Caco-2 (cell line): ENCODE results near the gene NSUN4. TPM values are rescaled to one million over a fixed set of nuclear protein-coding genes. Genes with fewer than 3 reads are reported as not detected.
"Not testable (repeated sequence)": the region's sequence is repeated elsewhere in the genome, so short reads cannot be mapped to it uniquely, and the experiment has no call there.

Source experiments
- BruUV-seq: library from RNA; stranded (reverse); fragments of 400-500 nt; replicated peaks from 2 replicates; lab custom pipeline; 2021; lab: Mats Ljungman, UMichigan
- CTCF ChIA-PET: fragments of 300-600 bp; sonication (Branson Sonifier 250); formaldehyde crosslinking; loops from one replicate; lab custom pipeline; 2022; ENCODE audit warnings: antibody characterized with exemption; lab: Charles Lee
- POLR2A ChIA-PET: fragments of 300-600 bp; sonication (Branson Sonifier 250); formaldehyde crosslinking; loops from one replicate; lab custom pipeline; 2022; ENCODE audit warnings: antibody characterized with exemption; lab: Charles Lee
- DNase-seq, 2 experiments: peaks; one replicate each; pipeline versions ENCODE4 v3.0.0 to v3.0.0-alpha.2; 2020 to 2022
- H3K27me3 ChIP-seq: replicated peaks from 2 replicates; pipeline ENCODE4 v1.6.0; 2011; ENCODE audit warnings: low read length; ENCODE audit not compliant: control insufficient read depth, insufficient read depth
- H3K36me3 ChIP-seq: 2 replicates; pipeline ENCODE4 v1.5.1; 2011; ENCODE audit warnings: low read length; ENCODE audit not compliant: control insufficient read depth, insufficient read depth
- H3K4me1 ChIP-seq: fragments of 250-450 bp; sonication (Bioruptor Pico); 2 replicates; pipeline ENCODE4 v1.5.1; 2020; ENCODE audit warnings: mild to moderate bottlenecking
- H3K4me3 ChIP-seq: 2 replicates; pipeline ENCODE4 v1.5.1; 2011; ENCODE audit warnings: low read depth, mild to moderate bottlenecking, control low read depth, low read length
- H3K9me3 ChIP-seq: fragments of 250-450 bp; sonication (Bioruptor Pico); 2 replicates; pipeline ENCODE4 v1.5.1; 2020; ENCODE audit warnings: mild to moderate bottlenecking, moderate library complexity
- H3K27ac Mint-ChIP-seq: one replicate; pipeline ENCODE4 v1.8.0; 2022; ENCODE audit warnings: mixed read lengths; ENCODE audit not compliant: unreplicated experiment
- H3K27me3 Mint-ChIP-seq: one replicate; pipeline ENCODE4 v1.8.0; 2022; ENCODE audit warnings: mixed read lengths; ENCODE audit not compliant: insufficient read depth, unreplicated experiment
- H3K36me3 Mint-ChIP-seq: one replicate; pipeline ENCODE4 v1.8.0; 2022; ENCODE audit warnings: mild to moderate bottlenecking, mixed read lengths; ENCODE audit not compliant: insufficient read depth, unreplicated experiment
- H3K4me1 Mint-ChIP-seq: one replicate; pipeline ENCODE4 v1.8.0; 2022; ENCODE audit warnings: low read depth, mixed read lengths; ENCODE audit not compliant: unreplicated experiment
- H3K4me3 Mint-ChIP-seq: one replicate; pipeline ENCODE4 v1.8.0; 2022; ENCODE audit warnings: mild to moderate bottlenecking, moderate library complexity, mixed read lengths; ENCODE audit not compliant: unreplicated experiment
- H3K9me3 Mint-ChIP-seq: one replicate; pipeline ENCODE4 v1.8.0; 2022; ENCODE audit warnings: mixed read lengths; ENCODE audit not compliant: unreplicated experiment
- intact Hi-C: fragments of 100-400 bp; cut with micrococcal nuclease; formaldehyde crosslinking; loops from one replicate; pipeline ENCODE4 v1.10.0; 2022; ENCODE audit not compliant: unreplicated experiment
- total RNA-seq: library from RNA; stranded (reverse); gene quantifications from 2 replicates; pipeline ENCODE4 v1.2.3, GENCODE V29; 2022
- TF ChIP-seq, protein P1 (sequence below), 2 experiments: fragments of 200-600 bp in 1 of 2; IDR thresholded peaks; 1 replicate in 1 of 2; 2 replicates in 1 of 2; pipeline versions ENCODE4 v1.5.1 to v1.8.0; 2011 to 2022; ENCODE audit warnings: antibody characterized with exemption in 1 of 2, control low read depth in 1 of 2, inconsistent platforms in 1 of 2, low read depth in 1 of 2, low read length in 1 of 2, mild to moderate bottlenecking in 1 of 2, moderate library complexity in 1 of 2; ENCODE audit not compliant: insufficient read depth in 1 of 2, severe bottlenecking in 1 of 2, unreplicated experiment in 1 of 2

The NSUN4 gene
- total RNA-seq, 1 experiment from 2014 or later, result 21.8 TPM

DNA sequence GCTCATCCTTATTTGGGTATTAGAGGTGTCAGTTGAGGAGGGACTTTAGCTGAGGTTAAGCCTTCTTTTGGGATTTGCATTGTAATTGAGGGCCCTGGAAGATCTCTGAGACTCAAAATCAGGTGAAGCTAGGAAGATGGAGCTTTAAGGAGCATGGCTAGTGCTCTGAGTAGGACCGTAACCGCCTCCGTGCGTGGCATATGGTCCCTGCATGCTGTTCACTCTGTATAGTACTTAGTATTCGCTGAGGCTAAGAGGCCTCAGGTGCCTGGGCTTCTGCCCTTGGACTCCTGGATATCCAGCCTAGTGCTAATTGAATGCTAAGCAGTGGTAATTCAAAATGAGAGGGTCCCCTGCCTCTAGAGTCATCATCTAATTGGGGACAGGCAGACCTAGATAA lies 22.5 kb downstream of the NSUN4 start:
- BruUV-seq, result no TSS peak
- intact Hi-C loops, result no loop called here
- CTCF ChIA-PET, result no interaction called here

DNA sequence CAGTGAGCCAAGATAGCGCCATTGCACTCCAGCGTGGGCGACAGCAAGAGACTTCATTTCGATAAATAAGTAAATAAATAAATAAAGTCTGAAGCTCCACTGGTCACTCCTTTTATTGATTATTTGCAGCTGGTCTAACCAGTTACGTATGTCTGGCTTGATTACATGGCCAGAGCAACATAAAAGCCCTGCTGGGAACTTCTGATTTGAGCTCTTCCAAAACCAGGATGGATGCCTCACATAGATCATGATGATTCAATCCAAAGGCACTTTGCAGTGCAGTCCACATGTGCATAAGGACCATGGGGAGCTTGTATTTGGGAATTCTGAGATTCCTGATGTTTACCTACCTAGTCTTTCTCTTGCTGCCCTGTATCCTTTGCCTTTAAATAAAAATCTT lies 24.0 kb downstream of the NSUN4 start:
- Mint-ChIP-seq H3K27ac (no peak overlapping the region), H3K4me3 (no peak overlapping the region), H3K4me1 (peaks cover 12% of the 10 kb centered on the region), H3K36me3 (peaks cover 23% of the 10 kb centered on the region), H3K9me3 (no peaks in the 10 kb centered on the region), H3K27me3 (no peaks in the 10 kb centered on the region)
- no peak for DNase-seq
- no peaks in the 10 kb centered on the region; the same call in 1 of the 2 replicates for H3K36me3 ChIP-seq
- no peak overlapping the region for H3K4me3 ChIP-seq
- no peaks in the 10 kb centered on the region for H3K27me3 ChIP-seq
- ChIA-PET POLR2A (no interaction called here), CTCF (interaction anchor here (0.8 kb wide), 1 partner anchor 120 kb away, joined by 3 read pairs; no protein-coding TSS in a partner anchor)
- H3K9me3 ChIP-seq, result no peaks in the 10 kb centered on the region
- BruUV-seq, result no TSS peak
- intact Hi-C loops, result no loop called here
- peaks cover 6% of the 10 kb centered on the region for H3K4me1 ChIP-seq
- TF ChIP-seq, protein P1, sequence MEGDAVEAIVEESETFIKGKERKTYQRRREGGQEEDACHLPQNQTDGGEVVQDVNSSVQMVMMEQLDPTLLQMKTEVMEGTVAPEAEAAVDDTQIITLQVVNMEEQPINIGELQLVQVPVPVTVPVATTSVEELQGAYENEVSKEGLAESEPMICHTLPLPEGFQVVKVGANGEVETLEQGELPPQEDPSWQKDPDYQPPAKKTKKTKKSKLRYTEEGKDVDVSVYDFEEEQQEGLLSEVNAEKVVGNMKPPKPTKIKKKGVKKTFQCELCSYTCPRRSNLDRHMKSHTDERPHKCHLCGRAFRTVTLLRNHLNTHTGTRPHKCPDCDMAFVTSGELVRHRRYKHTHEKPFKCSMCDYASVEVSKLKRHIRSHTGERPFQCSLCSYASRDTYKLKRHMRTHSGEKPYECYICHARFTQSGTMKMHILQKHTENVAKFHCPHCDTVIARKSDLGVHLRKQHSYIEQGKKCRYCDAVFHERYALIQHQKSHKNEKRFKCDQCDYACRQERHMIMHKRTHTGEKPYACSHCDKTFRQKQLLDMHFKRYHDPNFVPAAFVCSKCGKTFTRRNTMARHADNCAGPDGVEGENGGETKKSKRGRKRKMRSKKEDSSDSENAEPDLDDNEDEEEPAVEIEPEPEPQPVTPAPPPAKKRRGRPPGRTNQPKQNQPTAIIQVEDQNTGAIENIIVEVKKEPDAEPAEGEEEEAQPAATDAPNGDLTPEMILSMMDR (IDR thresholded peaks at IDR 0.05; ENCODE audit: insufficient read depth in 1 of 2, low read depth in 1 of 2, low read length in 1 of 2, severe bottlenecking in 1 of 2, unreplicated experiment in 1 of 2), result no peak

More for the DNA sequence above, 22.5 kb downstream of the NSUN4 start:
- Mint-ChIP-seq H3K4me1 (peaks cover 4% of the 10 kb centered on the region), H3K4me3 (no peak overlapping the region), H3K27ac (no peak overlapping the region), H3K36me3 (peaks cover 31% of the 10 kb centered on the region), H3K27me3 (no peaks in the 10 kb centered on the region), H3K9me3 (no peaks in the 10 kb centered on the region)
- no peaks in the 10 kb centered on the region for H3K27me3 ChIP-seq
- POLR2A ChIA-PET, result no interaction called here
- no peaks in the 10 kb centered on the region for H3K9me3 ChIP-seq
- H3K4me1 ChIP-seq, result no peaks in the 10 kb centered on the region
- no peak for DNase-seq
- TF ChIP-seq, protein P1 (IDR thresholded peaks at IDR 0.05; ENCODE audit: insufficient read depth in 1 of 2, low read depth in 1 of 2, low read length in 1 of 2, severe bottlenecking in 1 of 2, unreplicated experiment in 1 of 2), result no peak
- no peaks in the 10 kb centered on the region; the same call in 1 of the 2 replicates for H3K36me3 ChIP-seq
- H3K4me3 ChIP-seq, result no peak overlapping the region

DNA sequence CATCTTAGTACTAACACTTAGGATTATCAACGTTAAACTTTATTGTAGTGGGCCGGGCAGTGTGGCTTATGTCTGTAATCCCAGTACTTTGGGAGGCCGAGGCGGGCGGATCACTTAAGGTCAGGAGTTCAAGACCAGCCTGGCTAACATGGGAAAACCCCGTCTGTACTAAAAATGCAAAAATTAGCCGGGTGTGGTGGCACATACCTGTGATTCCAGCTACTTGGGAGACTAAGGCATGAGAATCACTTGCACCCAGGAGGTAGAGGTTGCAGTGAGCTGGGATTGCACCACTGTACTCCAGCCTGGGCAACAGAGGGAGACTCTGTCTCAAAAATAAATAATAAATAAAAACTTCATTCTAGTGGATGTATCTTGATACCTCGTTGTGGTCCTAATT lies 25.2 kb downstream of the NSUN4 start:
- H3K36me3 ChIP-seq, intact Hi-C loops, H3K27me3 Mint-ChIP-seq, H3K9me3 ChIP-seq, H3K9me3 Mint-ChIP-seq, CTCF ChIA-PET, H3K4me3 ChIP-seq, POLR2A ChIA-PET, BruUV-seq, H3K27ac Mint-ChIP-seq, DNase-seq, H3K27me3 ChIP-seq, H3K4me3 Mint-ChIP-seq: not testable (repeated sequence)
- H3K4me1 Mint-ChIP-seq, result peaks cover 19% of the 10 kb centered on the region
- peaks cover 15% of the 10 kb centered on the region for H3K36me3 Mint-ChIP-seq
- peaks cover 12% of the 10 kb centered on the region for H3K4me1 ChIP-seq

DNA sequence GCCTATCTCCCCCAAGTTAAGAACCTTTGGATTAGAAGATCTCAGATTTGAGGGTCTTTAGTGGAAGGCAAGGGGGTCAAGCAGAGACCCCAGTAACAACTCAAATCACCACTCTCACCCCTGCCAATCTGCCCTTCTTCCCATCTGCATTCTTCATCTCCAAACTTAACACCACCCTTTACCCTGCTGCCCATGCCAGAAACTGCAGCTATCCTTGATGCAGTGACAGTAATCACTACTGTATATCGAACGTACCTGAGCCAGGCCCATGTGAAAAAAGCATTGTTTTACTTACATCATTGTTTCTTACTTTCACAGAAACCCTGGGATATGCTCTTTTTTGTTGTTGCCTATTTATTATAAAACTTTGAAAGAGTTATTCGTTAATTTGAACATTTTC lies 26.5 kb downstream of the NSUN4 start:
- H3K27me3 ChIP-seq, result no peaks in the 10 kb centered on the region
- H3K4me3 ChIP-seq, result no peak overlapping the region
- H3K36me3 ChIP-seq, result no peaks in the 10 kb centered on the region
- H3K4me1 ChIP-seq, result peaks cover 12% of the 10 kb centered on the region
- TF ChIP-seq, protein P1 (IDR thresholded peaks at IDR 0.05; ENCODE audit: insufficient read depth in 1 of 2, low read depth in 1 of 2, low read length in 1 of 2, severe bottlenecking in 1 of 2, unreplicated experiment in 1 of 2), result no peak
- no TSS peak for BruUV-seq
- no peak for DNase-seq
- Mint-ChIP-seq H3K4me3 (no peak overlapping the region), H3K27ac (no peak overlapping the region), H3K27me3 (no peaks in the 10 kb centered on the region), H3K9me3 (no peaks in the 10 kb centered on the region), H3K36me3 (peaks cover 15% of the 10 kb centered on the region), H3K4me1 (peaks cover 19% of the 10 kb centered on the region)
- intact Hi-C loops, result no loop called here
- H3K9me3 ChIP-seq, result no peaks in the 10 kb centered on the region
- ChIA-PET POLR2A (no interaction called here), CTCF (no interaction called here)

DNA sequence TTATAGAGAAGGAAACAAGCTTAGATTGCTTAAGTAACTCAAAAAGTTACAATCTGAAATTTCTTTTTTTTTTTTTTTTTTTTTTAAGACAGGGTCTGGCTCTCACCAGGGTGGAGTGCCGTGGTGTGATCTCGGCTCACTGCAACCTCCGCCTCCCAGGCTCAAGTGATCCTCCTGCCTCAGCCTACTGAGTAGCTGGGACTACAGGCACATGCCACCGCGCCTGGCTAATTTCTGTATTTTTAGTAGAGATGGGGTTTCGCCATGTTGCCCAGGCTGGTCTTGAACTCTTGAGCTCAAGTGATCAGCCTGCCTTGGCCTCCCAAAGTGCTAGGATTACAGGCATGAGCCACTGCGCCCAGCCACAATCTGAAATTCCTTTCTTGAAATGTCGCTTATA lies 27.1 kb downstream of the NSUN4 start:
- Mint-ChIP-seq H3K4me1 (peaks cover 19% of the 10 kb centered on the region), H3K36me3 (peaks cover 15% of the 10 kb centered on the region)
- H3K4me1 ChIP-seq, result peaks cover 12% of the 10 kb centered on the region
- DNase-seq, H3K27me3 ChIP-seq, H3K4me3 ChIP-seq, H3K36me3 ChIP-seq, intact Hi-C loops, CTCF ChIA-PET, H3K4me3 Mint-ChIP-seq, H3K27me3 Mint-ChIP-seq, BruUV-seq, H3K9me3 ChIP-seq, POLR2A ChIA-PET, H3K27ac Mint-ChIP-seq, H3K9me3 Mint-ChIP-seq: not testable (repeated sequence)
